Measurements from ENCODE around the gene TP63. TPM values are rescaled to one million over a fixed set of nuclear protein-coding genes. Genes with fewer than 3 reads are reported as not detected.

The TP63 gene
- total RNA-seq, 1 donor from 2014 or later = under 0.01 TPM

DNA sequence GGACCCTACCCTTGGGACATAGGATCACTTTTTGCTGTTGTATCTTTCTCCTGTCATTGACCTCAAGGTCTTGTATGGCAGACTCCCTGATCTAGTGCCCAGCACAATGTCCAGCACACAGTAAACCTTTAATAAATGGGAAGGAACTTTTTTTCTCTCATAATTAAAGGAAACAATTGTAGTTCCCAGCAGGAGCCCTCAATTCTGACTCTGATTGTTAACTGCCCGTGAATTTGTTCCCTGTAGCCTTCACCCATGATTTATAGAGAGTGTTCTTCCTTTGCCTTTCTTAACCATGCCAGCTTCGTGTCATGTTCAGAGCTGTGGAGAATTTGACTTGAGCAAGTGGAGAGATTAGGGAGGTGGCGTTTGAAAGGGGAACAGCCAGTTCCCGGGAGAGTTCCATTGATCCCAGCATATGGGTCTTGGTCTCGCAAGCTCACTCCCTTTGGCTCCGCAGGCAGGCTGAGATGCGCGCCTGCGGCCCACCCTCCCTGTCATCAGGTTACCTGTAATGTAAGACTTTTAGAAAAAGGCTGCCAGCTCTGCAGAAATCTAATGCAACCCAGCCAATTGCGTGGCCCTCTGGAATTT lies 182.6 kb downstream of the TP63 start:
- no peak for DNase-seq (ENCODE audit: low read depth)

DNA sequence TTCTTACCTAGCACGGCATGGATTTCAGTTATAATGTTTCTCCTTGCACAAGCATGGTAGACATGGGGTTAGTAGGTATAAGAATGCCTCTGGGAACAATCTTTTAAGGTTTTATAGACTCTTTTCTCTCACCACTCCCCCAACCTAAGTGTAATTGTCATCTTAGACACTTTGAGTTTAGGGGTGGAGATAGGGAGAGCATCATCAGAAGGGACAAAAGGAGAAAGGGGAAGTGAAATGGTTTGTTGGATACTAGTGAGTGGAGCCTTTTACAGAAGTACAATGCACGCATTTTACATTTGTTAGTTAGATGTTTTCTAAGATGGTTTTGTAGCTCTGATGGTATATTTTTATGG lies 189.2 kb downstream of the TP63 start:
- DNase-seq (ENCODE audit: low read depth) = no peak

DNA sequence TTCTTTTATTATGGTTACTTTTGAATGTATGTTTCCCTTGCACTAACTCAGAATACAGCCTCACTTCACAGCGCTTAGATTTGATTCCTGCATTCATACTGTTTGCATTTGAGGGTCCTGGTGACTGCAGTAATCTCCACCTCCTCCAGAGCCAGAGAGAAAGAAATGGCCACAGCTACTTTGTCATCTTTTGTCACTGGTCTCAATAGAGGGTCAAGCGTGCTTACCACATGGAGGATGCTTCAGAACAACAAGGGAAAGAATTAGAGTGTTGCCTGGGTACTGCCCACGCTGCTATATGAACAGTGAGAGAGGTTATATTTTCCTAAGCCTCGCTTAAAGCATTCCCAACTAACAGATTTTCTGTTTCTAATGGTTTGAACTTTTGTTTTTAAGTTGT lies 190.1 kb downstream of the TP63 start:
- DNase-seq (ENCODE audit: low read depth) = no peak

DNA sequence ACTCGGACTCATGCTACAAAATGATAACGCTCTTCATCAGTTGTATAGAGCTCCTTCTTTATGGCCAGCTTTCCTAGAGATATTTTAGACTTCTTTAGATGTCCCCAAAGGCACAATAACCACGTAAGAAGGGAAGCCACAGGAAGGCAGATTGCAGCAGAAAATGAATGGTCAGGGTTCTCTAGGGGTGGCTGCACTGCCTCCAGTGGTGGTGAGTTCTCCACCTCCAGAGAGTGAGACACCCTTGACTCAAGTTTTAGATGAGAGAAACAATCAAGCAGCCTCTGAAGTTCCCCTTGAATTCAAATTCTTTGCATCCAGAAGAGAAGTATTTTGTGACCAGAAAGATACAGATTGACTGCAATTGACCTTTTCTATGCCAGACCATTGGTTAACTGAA lies 191.5 kb downstream of the TP63 start:
- no peak for DNase-seq (ENCODE audit: low read depth)

DNA sequence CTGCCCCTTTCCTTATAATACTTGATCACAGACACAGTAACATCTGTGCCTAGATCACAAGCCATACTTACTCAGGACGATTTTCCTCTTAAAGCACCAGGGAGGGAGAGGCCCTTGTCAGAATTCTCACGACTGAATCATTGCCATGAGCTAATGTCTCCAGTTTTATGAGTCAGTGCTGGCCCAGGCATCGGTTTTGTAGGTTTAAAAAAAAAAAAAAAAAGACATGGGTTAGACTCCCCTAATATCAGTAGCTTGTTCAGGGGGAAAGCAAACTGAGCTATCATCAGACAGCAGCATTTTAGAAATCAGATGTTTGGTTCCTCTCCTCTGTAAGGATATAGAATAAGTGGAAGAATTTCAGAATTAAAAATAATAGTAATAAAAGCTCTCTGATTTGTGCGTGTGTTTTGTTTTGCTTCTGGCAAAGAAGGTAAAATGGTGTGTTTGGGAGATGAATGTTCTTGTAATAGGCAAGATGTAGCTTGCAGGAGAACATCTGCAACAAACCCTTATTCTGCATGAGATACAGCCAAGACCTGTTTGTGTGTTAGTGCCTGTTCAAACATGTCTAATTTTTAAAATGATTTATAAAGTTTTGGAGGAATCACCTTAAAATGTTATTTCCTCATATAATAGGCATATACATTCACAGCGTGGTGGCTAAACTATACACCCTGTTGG lies 193.6 kb downstream of the TP63 start:
- DNase-seq (ENCODE audit: low read depth) = peak; percentile 95

DNA sequence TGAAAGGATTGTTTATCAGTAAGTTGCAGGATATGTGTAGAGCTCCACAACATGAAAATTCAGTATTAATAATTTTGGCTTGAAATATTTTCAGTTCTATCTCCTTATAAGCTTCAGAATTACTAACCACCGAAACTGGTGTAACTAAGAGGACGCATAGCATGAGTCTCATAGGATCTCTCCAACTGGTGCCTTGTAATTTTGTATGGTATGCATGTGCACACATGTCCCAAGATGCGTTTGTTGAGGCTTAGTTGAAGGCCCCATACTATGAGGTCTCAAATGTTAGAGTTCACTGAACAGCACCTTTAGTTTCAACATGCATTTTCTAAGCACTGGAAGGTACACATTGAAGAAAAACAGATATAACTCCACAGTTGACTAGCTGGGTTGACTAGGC lies 195.4 kb downstream of the TP63 start:
- DNase-seq (ENCODE audit: low read depth) = no peak

DNA sequence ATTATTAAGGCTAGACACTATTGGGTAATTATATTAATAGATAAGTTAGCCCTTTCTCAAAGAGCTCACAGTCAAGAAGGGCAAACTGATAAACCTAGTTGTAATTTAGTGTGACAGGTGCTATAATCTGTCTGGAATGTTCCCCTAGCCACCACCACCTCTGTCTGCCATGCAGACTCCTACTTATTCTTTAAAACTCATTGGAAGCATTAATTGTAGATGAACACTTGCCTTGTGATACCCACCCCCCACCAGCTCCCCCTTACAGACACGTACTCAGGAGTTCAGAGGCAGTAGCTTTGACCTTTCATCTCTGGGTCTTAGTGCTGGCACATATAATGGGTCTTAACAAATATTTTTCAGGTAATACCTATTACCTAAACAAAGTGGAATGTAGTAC lies 195.9 kb downstream of the TP63 start:
- no peak for DNase-seq (ENCODE audit: low read depth)

DNA sequence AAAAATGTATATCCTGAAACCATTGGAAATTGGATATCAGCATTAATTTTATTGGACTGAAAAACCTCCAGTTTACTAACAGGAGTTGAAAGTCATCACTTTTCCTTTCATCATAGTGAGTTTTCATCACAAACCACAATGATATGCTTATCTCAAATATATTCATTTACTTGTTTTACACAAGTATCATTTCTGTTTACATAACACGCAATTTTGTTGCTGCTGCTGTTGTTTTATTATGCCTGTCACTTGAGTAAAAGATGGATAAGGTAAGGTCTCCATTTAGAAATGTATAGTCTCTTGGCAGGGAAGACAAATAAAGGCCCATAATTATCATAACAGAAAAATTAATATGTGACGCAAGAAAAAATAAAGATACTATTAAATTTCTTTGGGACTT lies 199.2 kb downstream of the TP63 start:
- no peak for DNase-seq (ENCODE audit: low read depth)

DNA sequence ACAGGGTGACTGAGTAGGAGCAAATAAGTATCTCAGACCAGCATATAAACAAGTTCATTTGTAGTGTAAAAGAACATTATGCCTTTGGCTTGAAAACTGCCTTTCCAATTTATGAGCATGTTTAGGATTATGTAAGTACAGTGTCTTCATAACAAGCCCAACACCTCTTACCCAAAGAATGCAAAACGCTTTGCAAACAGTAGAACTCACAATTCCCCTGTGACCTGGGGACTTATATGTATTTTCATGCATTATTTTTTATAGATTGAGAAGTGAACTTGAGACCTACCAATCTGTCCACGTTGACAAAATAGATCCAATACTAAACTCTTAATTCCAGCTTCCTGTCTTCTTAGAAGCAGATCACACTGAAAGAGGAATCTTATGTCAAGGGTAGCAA lies 202.1 kb downstream of the TP63 start:
- DNase-seq (ENCODE audit: low read depth) = no peak

DNA sequence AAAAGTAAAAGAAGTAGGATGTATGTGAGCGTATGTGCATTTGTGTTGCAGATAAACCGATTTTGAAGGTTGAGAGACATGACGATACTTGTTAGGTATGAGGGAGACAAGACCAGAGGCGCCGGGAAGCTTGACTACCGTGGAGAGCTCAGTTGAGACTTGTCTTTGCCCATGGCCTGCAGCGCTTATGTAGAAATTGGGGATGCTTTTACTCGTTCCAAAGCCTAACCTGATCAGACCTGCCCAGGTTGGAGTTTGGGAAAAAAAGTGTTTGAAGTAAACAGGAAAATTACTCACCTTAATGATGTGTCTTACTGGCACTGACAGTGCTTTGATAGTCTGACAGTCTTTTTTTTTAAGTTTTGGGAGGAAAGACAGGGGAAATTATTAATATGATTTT lies 202.8 kb downstream of the TP63 start:
- no peak for DNase-seq (ENCODE audit: low read depth)

DNA sequence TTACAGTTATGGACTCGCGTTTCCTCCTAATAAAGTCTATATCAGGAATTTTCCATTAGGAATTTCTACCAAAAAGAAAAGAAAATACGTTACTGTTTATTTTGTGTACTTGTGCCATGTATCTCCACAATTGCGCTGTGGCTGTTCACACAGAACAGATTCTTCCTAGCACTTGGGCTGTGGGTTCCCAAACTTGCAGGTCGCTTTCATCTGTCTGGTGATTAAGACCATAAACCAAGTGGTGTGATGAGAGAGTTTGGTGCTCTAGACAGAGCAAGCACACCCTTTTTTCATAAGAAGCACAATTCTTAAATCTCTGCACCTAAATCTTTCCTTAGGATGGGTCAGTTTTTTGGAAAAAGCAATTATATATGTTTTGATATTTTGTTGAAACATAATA lies 203.3 kb downstream of the TP63 start:
- no peak for DNase-seq (ENCODE audit: low read depth)

DNA sequence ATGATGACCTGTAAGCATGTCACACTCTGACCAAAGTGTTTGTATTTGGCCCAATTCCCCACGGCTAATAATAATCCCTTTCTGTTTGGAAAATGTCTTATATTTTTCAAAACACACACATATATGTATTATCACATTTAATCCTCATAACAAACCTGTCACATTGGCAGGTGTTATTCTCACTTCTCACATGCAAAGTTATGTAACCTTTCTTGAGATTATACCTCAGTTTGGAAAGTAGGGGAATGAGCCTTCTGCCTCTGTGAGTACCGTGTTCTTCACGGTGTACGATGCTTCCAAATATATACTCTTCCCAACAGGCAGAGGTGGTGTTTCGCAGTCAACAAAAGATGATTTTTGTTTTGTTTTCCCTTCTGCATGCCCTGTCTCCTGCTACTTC lies 205.6 kb downstream of the TP63 start:
- DNase-seq (ENCODE audit: low read depth) = no peak

DNA sequence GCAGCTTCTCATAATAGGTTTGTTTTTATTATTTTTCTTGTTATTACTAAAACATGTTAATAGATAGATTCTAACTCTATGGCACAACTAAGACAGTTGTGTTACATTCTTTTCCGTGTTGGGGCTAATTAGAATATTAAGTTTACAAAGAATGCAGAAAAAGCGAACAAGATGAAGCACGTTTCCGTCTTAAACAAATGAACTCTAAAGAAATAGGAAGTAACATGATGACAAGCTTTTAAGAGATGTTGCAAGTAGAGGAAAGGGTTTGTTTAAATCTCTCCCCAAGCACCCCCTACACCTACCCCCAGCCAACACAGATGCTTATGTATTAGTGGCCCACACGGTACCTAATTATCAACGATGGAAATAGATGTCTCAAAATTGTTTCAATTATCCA lies 207.1 kb downstream of the TP63 start:
- no peak for DNase-seq (ENCODE audit: low read depth)

DNA sequence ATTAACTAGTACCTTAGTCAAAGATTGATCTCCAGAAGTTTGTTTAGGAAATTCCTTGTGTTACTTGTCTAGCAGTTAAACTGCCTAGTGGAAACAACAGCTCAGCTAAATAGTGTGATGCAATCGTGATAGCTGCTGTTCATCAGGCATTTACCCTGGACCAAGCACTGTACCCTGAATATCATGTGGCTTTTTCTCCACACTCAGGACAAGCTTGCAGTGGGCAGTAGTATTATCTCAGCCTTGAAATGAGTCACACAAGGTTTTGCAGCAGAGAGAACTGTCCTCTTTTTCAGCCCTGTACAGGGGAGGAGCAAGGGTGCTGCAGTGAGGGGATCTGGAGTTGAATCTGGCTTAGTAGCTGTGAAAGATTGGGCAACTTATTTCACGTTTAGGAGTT lies 208.4 kb downstream of the TP63 start:
- peak; percentile 98 for DNase-seq (ENCODE audit: low read depth)

DNA sequence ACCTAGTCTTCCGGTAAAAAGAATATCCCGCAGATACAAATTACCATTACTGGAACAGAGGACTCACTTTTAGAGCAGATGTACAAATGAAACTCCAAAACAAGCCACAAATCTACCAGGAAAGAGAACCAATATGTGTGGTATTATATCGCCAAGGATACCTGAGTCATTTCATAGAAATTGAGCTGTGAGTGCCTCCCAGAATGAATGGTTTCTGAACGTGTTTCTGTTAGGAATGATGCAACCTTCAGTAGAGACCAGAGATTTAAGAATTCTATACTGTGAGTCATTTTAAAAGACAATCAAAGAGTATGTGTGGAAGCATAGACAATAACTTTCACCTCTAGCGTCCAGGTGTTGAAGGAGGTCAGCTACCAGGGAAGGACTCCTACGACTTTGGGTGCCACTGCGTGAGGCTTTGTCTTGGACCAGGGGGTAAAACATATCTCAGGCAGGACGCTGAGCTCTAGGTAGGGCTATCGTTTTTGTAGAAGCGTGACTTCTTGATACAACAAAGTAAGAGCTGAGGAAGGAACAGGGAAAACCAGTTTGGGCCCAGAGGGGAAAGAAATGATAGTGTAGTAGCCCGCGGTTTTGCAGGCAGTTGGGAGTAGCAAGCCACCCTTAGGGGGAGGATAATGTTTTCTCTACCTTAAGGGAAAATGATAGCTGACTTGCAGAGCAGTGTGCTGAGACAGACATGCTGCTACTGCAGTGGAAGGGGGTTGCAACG lies 210.4 kb downstream of the TP63 start:
- DNase-seq (ENCODE audit: low read depth) = peak; percentile 88

DNA sequence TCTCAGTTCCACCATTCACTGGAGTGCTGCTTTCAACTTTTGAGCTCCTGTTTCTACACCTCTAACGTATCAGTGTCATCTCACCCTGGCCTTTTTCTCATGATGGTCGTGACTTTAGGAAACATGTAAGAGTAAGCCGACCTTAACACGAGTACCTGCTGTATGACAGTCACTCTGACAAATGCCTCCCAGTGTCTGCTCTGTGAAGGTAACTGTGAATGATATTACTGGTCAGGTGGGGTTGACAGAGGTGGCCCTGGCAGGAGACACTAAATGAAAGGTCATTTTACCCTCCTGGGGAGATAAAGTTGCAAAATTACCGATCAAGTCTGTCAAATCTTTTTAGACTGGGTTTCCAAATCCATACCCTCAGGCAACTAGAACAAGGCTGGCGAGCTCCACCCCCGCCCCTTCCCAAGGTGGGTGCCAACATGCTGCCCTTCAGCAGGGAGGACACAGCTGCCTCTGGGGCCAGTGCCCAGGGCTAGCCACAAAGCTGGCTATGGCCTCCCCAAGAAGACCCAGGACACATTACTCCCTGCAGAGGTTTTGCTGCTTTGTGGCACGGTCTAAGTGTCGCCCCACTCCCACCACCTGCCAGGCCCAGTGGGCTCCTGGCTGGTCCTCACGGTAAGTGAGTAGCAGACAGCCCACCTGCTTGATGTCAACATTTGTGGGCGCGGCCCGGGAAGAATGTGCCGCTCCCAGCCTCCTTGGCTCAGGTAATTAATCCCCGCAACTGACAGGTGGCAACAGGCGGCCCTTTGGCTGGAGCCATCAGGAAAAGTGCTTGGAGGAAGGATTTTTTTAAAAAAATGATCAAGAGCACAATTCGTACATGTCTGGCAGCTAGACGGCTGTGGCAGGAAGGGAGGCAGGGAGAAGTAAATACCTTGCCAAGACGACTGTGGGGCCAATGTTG lies 211.8 kb downstream of the TP63 start:
- no peak for DNase-seq (ENCODE audit: low read depth)

DNA sequence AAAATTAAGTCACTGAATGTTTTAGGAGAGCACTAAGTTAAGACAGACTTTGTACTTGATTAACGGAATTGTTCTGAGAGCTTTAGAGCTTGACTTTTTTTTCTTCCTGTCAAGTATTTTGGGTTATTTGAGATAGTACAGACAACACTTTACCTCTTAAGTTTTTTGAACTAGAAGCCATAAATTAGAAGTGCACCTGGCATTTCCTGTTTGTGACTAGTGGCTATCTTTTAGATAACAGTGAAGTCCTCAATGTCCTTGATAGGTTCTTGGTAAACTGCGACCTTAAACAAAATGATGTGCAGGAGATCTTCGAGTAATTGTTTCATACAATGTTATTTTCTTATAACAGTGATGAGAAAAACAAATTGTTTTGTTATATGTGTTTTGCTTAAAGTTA lies 213.9 kb downstream of the TP63 start:
- DNase-seq (ENCODE audit: low read depth) = no peak

DNA sequence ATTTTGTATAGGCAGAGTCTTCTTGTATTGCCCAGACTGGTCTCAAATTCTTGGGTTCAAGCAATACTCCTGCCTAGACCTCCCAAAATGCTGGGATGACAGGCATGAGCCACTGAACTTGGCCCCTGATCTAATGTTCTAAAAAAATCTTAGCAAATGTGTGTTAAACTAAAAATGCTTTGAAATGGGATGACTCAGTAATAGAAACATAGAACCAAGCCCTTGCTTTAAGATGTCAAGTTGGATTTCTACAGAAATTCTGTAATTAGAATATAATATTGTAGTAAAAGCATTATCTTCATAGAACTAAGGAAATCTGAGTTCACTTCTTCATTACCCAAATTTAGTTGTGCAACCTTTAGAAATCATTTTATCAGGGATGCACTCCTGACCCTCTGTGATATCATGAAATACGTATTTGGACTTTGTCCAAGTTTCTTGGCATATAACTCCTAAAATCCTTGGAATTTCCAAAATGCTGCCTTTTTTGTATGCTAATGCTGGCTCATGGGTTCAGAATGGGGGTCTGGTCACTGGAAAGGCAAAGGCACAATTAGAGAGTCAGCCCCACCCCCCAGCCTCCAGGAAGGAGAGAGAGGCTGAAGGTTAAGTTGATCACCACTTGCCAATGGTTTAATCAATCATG lies 217.3 kb downstream of the TP63 start:
- no peak for DNase-seq (ENCODE audit: low read depth)

DNA sequence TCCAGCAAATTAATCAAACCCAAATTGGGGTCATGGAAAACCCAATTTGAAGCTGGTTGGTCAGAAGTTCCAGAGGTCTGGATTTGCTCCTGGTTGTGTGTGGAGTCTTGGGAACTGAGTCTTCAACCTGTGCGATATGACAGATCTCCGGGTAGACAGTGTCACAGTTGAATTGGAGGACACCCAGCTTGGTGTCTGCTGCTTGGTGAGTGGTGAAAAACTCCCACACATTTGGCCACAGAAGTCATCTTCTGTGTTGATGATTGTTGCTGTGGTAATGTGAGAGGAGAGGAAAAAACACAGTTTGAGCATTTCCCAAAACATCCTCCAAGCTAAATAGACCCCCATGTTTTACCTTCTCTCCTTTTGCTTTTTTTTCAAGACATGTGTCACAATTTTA lies 218.1 kb downstream of the TP63 start:
- DNase-seq (ENCODE audit: low read depth) = no peak

DNA sequence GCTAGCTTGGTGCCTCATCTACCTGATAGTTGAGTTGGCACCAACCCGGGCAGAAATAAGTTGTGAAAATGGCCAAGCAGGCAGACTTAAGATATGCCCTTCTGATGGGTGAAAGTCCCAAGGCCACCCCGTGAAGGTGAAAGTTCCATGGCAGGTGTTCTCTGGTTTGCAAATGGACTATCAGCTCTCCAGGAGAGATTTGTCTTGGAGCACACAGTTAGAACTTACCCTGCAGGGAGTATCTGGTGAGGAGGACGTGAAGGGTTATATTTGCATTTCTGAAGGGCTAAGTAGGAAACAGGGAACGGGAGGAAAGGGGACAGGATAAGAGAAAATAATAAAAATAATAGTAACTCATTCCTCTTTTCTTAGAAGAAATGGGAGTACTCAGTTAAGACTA lies 220.5 kb downstream of the TP63 start:
- DNase-seq (ENCODE audit: low read depth) = no peak

DNA sequence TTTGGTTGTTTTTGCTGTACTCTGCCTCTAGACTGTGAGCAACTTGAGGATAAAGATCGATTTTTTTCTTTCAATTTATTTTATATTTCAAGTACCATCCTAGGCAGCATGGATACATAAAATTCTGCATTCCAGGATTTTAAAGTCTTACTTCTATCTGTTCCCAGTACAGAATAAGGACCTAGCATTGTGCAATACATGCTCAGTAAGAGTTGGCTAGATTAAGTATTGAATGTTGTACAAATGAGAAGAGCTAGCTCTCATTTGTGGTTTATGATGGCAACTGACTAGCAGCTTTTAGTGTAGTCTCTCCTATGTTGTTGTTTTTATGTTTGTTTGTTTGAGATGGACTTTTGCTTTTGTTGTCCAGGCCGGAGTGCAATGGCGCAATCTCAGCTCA lies 222.7 kb downstream of the TP63 start:
- peak; percentile 10 for DNase-seq (ENCODE audit: low read depth)

DNA sequence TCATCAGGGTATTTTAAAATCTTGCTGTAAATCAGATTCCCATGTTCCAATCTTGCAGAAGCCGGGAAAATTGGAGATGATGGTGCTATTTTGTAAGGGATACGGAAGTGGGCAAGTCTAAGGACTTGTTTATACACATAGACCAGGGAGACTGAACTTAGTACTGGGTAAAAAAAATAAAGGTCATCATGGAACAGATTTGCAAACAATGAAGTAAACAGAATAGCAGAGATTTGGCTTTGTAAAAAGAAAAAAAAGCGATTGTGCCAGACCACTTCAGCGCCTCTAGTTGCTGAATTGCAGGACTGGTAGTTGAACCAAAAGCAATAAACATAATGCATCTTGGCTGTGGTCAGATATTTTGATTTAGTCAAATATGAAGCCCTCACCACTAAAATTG lies 229.1 kb downstream of the TP63 start:
- no peak for DNase-seq (ENCODE audit: low read depth)

All from renal cortical epithelial cell (primary cell).